Heart left ventricle (tissue), 16 donors: ENCODE data around the gene ERMARD. TPM values are rescaled to one million over a fixed set of nuclear protein-coding genes. Genes with fewer than 3 reads are reported as not detected.

Experiments used
- ATAC-seq, 4 donors: fragments of 200-7000 bp; cut with Tn5 transposase; one replicate each; pipeline ENCODE4 v1.9.1; 2020 to 2022; ENCODE audit warnings: moderate library complexity in 4 of 4, mild to moderate bottlenecking in 3 of 4, moderate number of reproducible peaks in 1 of 4
- DNase-seq, 5 donors: peaks; one replicate each; pipeline ENCODE4 v3.0.0-alpha.2; 2020
- H3K27ac ChIP-seq, 12 donors: fragments of 200-600 bp; sonication (generic) in 4 of 12; one replicate each; pipeline versions ENCODE4 v1.5.0 to v1.8.0; 2016 to 2022; ENCODE audit warnings: mild to moderate bottlenecking in 2 of 12
- H3K27me3 ChIP-seq, 9 donors: fragments of 200-600 bp; sonication (generic) in 2 of 9; one replicate each; pipeline versions ENCODE4 v1.5.1 to v1.8.0; 2016 to 2022; ENCODE audit warnings: mild to moderate bottlenecking in 3 of 9
- H3K36me3 ChIP-seq, 9 donors: fragments of 200-600 bp; sonication (generic) in 2 of 9; one replicate each; pipeline versions ENCODE4 v1.5.0 to v1.8.0; 2018 to 2022; ENCODE audit warnings: mild to moderate bottlenecking in 2 of 9
- H3K4me1 ChIP-seq, 12 donors: fragments of 200-600 bp; sonication (generic) in 4 of 12; one replicate each; pipeline versions ENCODE4 v1.5.0 to v1.8.0; 2016 to 2022; ENCODE audit warnings: mild to moderate bottlenecking in 3 of 12
- H3K4me3 ChIP-seq, 12 donors: fragments of 200-600 bp; sonication (generic) in 4 of 12; one replicate each; pipeline versions ENCODE4 v1.5.0 to v1.8.0; 2017 to 2022; ENCODE audit warnings: mild to moderate bottlenecking in 9 of 12, moderate library complexity in 4 of 12
- H3K9me3 ChIP-seq, 12 donors: fragments of 200-600 bp; sonication (generic) in 4 of 12; one replicate each; pipeline versions ENCODE4 v1.5.0 to v1.8.0; 2016 to 2022; ENCODE audit warnings: mild to moderate bottlenecking in 1 of 12
- POLR2A ChIP-seq, 2 donors: fragments of 450-650 bp; IDR thresholded peaks; one replicate each; pipeline ENCODE4 v1.6.1; 2017; ENCODE audit warnings: antibody characterized with exemption in 2 of 2, mild to moderate bottlenecking in 2 of 2, moderate library complexity in 2 of 2
- WGBS, 4 donors: extraction: QIAGEN DNeasy Blood & Tissue Kit in 2 of 4; methylation state at CpG; one replicate each; pipeline versions ENCODE4 v1.1.5 to v1.1.7; 2013 to 2018; 5-methylcytosine and 5-hydroxymethylcytosine counted together
- intact Hi-C, 10 donors: fragments of 100-400 bp; cut with DNase I; formaldehyde crosslinking; loops; one replicate each; pipeline versions ENCODE4 v1.11.1 to v1.14.2; 2022
- polyA plus RNA-seq, 2 donors: library from polyadenylated mRNA; stranded (reverse); fragments of 200-250 nt; gene quantifications; one replicate each; pipeline ENCODE4 v1.2.3, GENCODE V29; 2013
- total RNA-seq, 9 donors: library from RNA; depleted of rRNA in 2 of 9; stranded (reverse); fragments of >200 nt in 2 of 9; fragmentation: NEBNext Ultra II Directional in 3 of 9; extraction: Animal tissue kit (Norgen Biotek cat#: 25700) in 3 of 9; gene quantifications; one replicate each; pipeline versions ENCODE4 v1.1.0 to v1.2.4, GENCODE V29; 2016 to 2023
- TF ChIP-seq, protein P1 (sequence below), 12 donors: fragments of 200-600 bp; sonication (generic) in 4 of 12; IDR thresholded peaks; one replicate each; pipeline versions ENCODE4 v1.5.0 to v1.8.0; 2018 to 2022; ENCODE audit warnings: antibody characterized with exemption in 12 of 12, mild to moderate bottlenecking in 5 of 12
- donor health status: ischemic (EF 13 %, LVEDD 7.1; RV severe dilation, severe dysfunction).
- donor health status: healthy with polysubstance abuse.
- donor health status: DM: no; HTN: yes; CAD: no.
- donor health status: DM: no; HTN: no; CAD: no.
- donor health status: ischemic (EF 25% LVEDD 6.9; RV normal size, moderate dysfunction).
- donor health status: ischemic (EF 25% LVEDD 5.7; RV mildly dilated, moderate dysfunction).
- donor health status: healthy.
- donor health status: DM: yes; HTN: yes; CAD: no.
- donor health status: ischemic (EF 35%, LVEDD 5.7; RV mildly dilated, moderate dysfunction).
- donor health status: nonischemic (EF 11% LVEDD 7.7; RV severe dilation, severe dysfunction).
- donor health status: DM: yes; HTN: yes; CAD: no.
- donor health status: PGD.
- donor health status: ischemic (EF 29% LVEDD 5.4; RV normal size, mild dysfunction).
- donor health status: nonischemic (EF 23%, LVEDD 6.1; RV moderate dilation, normal function).

The ERMARD gene
- total and polyA plus RNA-seq, 11 donors: 6.4 to 19.5 (median 8.8) TPM

- ATAC-seq: no peak
- Histone ChIP-seq H3K4me1 (peaks cover 0 to 7% (median 3%) of the 10 kb centered on the region in 12 donors), H3K36me3 (no peaks in the 10 kb centered on the region), H3K4me3 (no peak overlapping the region), H3K27me3 (no peaks in the 10 kb centered on the region), H3K9me3 (no peaks in the 10 kb centered on the region), H3K27ac (no peak overlapping the region)
- intact Hi-C loops: loop anchor here in 1 of 10 donors (10.0 kb wide), 1 partner anchor 825 kb away; the partner anchor contains the start of genes PSMB1 and TBP
- no peak for DNase-seq
- TF ChIP-seq, protein P1, sequence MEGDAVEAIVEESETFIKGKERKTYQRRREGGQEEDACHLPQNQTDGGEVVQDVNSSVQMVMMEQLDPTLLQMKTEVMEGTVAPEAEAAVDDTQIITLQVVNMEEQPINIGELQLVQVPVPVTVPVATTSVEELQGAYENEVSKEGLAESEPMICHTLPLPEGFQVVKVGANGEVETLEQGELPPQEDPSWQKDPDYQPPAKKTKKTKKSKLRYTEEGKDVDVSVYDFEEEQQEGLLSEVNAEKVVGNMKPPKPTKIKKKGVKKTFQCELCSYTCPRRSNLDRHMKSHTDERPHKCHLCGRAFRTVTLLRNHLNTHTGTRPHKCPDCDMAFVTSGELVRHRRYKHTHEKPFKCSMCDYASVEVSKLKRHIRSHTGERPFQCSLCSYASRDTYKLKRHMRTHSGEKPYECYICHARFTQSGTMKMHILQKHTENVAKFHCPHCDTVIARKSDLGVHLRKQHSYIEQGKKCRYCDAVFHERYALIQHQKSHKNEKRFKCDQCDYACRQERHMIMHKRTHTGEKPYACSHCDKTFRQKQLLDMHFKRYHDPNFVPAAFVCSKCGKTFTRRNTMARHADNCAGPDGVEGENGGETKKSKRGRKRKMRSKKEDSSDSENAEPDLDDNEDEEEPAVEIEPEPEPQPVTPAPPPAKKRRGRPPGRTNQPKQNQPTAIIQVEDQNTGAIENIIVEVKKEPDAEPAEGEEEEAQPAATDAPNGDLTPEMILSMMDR (IDR thresholded peaks at IDR 0.05): no peak
- no peak for TF ChIP-seq POLR2A (IDR thresholded peaks at IDR 0.05)
Observed at GRCh38 chr6:169729961-169730360, 21.5 kb upstream of the ERMARD start.

DNA sequence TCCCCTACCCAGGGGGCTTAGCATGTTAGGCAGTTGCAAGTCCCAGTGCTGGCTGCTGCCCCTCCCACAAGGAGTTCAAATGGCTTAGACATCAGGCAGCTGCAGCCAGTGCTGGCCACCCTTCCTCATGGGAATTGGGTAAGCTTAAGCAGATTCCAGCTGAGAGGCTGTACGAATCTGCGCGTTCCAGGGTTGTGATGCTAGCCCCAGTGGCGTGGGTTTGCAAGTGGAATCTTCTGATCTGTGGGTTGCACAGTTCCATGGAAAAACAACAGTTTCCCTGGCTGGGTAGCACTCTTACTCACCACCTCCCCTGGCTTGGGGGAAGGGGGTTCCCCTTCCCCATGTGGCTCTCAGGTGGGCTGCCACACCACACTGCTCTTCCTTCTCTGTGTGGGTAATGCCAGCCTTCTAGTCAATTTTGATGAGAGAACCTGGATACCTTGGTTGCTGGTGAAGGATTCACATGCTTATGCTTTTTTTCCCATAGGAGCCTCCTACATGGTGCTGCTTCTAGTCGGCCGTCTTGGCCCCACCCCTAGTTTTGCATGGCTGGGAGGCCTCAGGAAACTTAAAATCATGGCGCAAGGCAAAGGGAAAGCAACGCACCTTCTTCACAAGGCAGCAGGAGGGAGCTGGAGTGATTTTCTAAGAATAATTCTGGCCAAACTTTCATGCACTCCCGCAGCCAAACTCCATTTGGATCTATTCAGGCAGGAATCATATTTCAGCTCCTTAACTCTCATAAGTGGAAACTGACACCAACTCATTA, 13.0 kb upstream of the ERMARD start:
- ATAC-seq: peak in 2 of 4 donors; percentile 29 to 46
- no peak overlapping the region for H3K4me3 ChIP-seq
- peak in 2 of 5 donors; percentile 28 to 50 for DNase-seq

DNA sequence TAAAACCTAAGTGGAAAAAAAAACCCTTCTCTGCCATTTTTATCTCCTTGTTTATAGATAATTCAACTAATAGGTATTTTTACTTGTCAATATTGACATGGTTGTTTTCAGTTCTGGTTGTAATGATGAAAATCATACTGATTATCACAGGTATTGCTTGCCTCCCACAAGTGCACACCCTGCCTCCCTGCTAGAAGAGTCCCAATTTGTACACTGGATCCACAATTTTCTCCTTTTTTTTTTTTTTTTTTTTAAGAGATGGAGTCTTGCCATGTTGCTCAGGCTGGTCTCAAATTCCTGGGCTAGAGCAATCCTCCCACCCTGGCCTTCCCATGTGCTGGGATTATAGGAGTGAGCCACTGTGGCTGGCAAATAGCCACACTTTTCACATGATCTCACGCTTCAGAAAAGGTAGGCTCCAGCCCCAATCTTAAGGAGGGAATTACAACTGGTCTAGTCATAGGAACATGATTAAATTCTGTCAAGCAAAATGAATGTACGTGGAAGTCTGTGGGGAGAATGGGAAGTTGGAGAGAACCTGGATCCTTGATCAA, 12.4 kb upstream of the ERMARD start:
- Histone ChIP-seq H3K9me3 (no peaks in the 10 kb centered on the region), H3K36me3 (no peaks in the 10 kb centered on the region), H3K27me3 (no peaks in the 10 kb centered on the region), H3K4me3 (no peak overlapping the region), H3K27ac (no peak overlapping the region), H3K4me1 (peaks cover 0 to 8% (median 0%) of the 10 kb centered on the region in 12 donors)
- ATAC-seq (no peak), DNase-seq (no peak)
- TF ChIP-seq POLR2A (IDR thresholded peaks at IDR 0.05): no peak
- intact Hi-C loops: no loop called here
- 81 to 92% (median 87%) methylated on average over 2 of the region's 2 CpGs for WGBS, 4 donors

More for the DNA sequence above, 13.0 kb upstream of the ERMARD start:
- intact Hi-C loops: no loop called here
- peaks cover 0 to 8% (median 0%) of the 10 kb centered on the region in 12 donors for H3K4me1 ChIP-seq
- H3K27me3 ChIP-seq: no peaks in the 10 kb centered on the region
- no peak overlapping the region for H3K27ac ChIP-seq
- H3K36me3 ChIP-seq: no peaks in the 10 kb centered on the region
- no peaks in the 10 kb centered on the region for H3K9me3 ChIP-seq
- WGBS, 4 donors: 38 to 63% (median 55%) methylated on average over 5 to 9 of the region's 9 CpGs
- TF ChIP-seq POLR2A (IDR thresholded peaks at IDR 0.05): no peak
- TF ChIP-seq, protein P1 (IDR thresholded peaks at IDR 0.05): no peak

- DNase-seq (no peak), ATAC-seq (no peak)
- no peaks in the 10 kb centered on the region for H3K27me3 ChIP-seq
- H3K9me3 ChIP-seq: peaks cover 0 to 15% (median 0%) of the 10 kb centered on the region in 12 donors
- no peak overlapping the region for H3K4me3 ChIP-seq
- H3K4me1 ChIP-seq: peaks cover 0 to 8% (median 0%) of the 10 kb centered on the region in 12 donors
- H3K27ac ChIP-seq: no peak overlapping the region
- intact Hi-C loops: no loop called here
- TF ChIP-seq, protein P1 (IDR thresholded peaks at IDR 0.05): no peak
- no peak for TF ChIP-seq POLR2A (IDR thresholded peaks at IDR 0.05)
- no peaks in the 10 kb centered on the region for H3K36me3 ChIP-seq
Observed at GRCh38 chr6:169741344-169741743, 10.1 kb upstream of the ERMARD start.
